OCI-LY1 (cell line): Measurements from ENCODE around the gene MAP3K8.

ENCODE experiments used
- EZH2 ChIP-seq: fragments of 200-600 bp; sonication (generic), shearing (Covaris generic); IDR thresholded peaks from 2 replicates; pipeline ENCODE4 v1.8.0; 2017; ENCODE audit warnings: borderline replicate concordance, mixed run types, mild to moderate bottlenecking, antibody characterized with exemption, low read length, moderate library complexity, mixed read lengths
- TF ChIP-seq, protein P1 (sequence below): fragments of 200-600 bp; sonication (generic), shearing (Covaris generic); IDR thresholded peaks from 2 replicates; pipeline ENCODE4 v1.5.1; 2017; ENCODE audit warnings: mild to moderate bottlenecking, antibody characterized with exemption, low read length, moderate library complexity, mixed read lengths

DNA sequence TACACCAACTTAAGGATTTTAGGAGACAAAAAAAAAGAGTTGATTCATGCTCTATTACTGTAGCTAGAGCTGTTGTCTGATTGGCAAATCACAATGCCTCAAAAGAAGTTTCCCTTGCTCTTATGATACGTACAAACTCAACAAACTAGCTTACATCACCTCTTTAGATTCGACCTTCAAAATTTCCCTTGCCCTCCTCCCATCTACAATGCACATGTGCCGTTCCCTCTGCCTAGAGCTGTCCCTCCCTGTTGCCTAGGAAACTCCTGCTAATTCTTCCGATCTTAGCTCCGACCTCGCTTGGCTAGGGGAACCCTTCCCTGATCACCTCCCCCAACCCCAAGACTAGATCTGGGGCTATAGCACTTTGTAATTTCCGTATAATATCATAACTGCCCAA, 55.4 kb downstream of the MAP3K8 start:
- TF ChIP-seq, protein P1, sequence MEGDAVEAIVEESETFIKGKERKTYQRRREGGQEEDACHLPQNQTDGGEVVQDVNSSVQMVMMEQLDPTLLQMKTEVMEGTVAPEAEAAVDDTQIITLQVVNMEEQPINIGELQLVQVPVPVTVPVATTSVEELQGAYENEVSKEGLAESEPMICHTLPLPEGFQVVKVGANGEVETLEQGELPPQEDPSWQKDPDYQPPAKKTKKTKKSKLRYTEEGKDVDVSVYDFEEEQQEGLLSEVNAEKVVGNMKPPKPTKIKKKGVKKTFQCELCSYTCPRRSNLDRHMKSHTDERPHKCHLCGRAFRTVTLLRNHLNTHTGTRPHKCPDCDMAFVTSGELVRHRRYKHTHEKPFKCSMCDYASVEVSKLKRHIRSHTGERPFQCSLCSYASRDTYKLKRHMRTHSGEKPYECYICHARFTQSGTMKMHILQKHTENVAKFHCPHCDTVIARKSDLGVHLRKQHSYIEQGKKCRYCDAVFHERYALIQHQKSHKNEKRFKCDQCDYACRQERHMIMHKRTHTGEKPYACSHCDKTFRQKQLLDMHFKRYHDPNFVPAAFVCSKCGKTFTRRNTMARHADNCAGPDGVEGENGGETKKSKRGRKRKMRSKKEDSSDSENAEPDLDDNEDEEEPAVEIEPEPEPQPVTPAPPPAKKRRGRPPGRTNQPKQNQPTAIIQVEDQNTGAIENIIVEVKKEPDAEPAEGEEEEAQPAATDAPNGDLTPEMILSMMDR = no peak
- no peak for TF ChIP-seq EZH2
